Right atrium auricular region (tissue), 2 donors: ENCODE results near the gene PMEPA1. TPM values are rescaled to one million over a fixed set of nuclear protein-coding genes. Genes with fewer than 3 reads are reported as not detected.
A peak's percentile ranks its signal among the peaks of the same experiment; 100 is the strongest.

Experiments
- DNase-seq: peaks from one replicate; pipeline ENCODE4 v3.0.0-alpha.2; 2019; ENCODE audit warnings: low spot score
- H3K27ac ChIP-seq, 2 donors: fragments of 200-600 bp; sonication (generic); 1 replicate in 1 of 2; 2 replicates in 1 of 2; pipeline ENCODE4 v1.5.1; 2016 to 2019
- H3K27me3 ChIP-seq, 2 donors: fragments of 200-600 bp; sonication (generic); one replicate each; pipeline versions ENCODE4 v1.5.1 to v1.6.0; 2017 to 2019
- H3K36me3 ChIP-seq: fragments of 200-600 bp; sonication (generic); one replicate; pipeline ENCODE4 v1.5.1; 2016
- H3K4me1 ChIP-seq, 2 donors: fragments of 200-600 bp; sonication (generic); one replicate each; pipeline versions ENCODE4 v1.5.1 to v1.6.0; 2017 to 2019
- H3K4me3 ChIP-seq, 2 donors: fragments of 200-600 bp; sonication (generic); 1 replicate in 1 of 2; 2 replicates in 1 of 2; pipeline ENCODE4 v1.5.1; 2017 to 2019; ENCODE audit warnings: mild to moderate bottlenecking in 1 of 2, moderate library complexity in 1 of 2
- H3K9me3 ChIP-seq, 2 donors: fragments of 200-600 bp; sonication (generic); one replicate each; pipeline ENCODE4 v1.5.1; 2019
- total RNA-seq, 2 donors: library from RNA; depleted of rRNA; stranded (reverse); fragments of >200 nt; gene quantifications; one replicate each; pipeline ENCODE4 v1.1.0, GENCODE V29; 2016
- TF ChIP-seq, protein P1 (sequence below), 2 donors: fragments of 200-600 bp; sonication (generic); IDR thresholded peaks; one replicate each; pipeline ENCODE4 v1.5.1; 2019; ENCODE audit warnings: antibody characterized with exemption in 2 of 2

PMEPA1 gene
- total RNA-seq, 2 donors from 2014 or later, result 12.5 to 16.7 TPM

DNA sequence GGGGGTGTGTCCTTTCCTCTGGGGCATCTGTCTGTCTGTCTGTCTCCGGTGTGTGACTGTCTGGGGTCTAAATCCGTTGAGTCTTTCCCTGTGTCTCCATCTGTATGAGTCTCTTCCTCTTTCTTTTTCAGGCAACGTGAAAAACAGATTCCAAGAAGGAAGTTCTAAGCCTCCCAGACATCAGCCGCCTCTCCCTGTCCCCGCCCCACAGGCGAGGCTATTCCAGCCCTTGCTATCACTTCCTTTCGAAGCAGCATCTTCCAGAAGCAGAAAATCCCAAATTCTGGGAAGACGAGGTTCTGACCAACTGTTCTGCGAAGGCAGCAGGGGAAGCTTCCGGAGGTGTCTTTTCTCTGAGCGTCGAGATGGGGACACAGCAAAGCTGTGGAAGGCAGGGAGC is 34.0 kb downstream of the PMEPA1 start:
- no peaks in the 10 kb centered on the region for H3K36me3 ChIP-seq
- H3K27ac ChIP-seq, result no peak overlapping the region
- no peak overlapping the region for H3K4me3 ChIP-seq
- H3K27me3 ChIP-seq, result no peaks in the 10 kb centered on the region
- DNase-seq, result no peak
- H3K4me1 ChIP-seq, result peaks cover 0 to 80% of the 10 kb centered on the region in 2 donors
- H3K9me3 ChIP-seq, result no peaks in the 10 kb centered on the region
- TF ChIP-seq, protein P1, sequence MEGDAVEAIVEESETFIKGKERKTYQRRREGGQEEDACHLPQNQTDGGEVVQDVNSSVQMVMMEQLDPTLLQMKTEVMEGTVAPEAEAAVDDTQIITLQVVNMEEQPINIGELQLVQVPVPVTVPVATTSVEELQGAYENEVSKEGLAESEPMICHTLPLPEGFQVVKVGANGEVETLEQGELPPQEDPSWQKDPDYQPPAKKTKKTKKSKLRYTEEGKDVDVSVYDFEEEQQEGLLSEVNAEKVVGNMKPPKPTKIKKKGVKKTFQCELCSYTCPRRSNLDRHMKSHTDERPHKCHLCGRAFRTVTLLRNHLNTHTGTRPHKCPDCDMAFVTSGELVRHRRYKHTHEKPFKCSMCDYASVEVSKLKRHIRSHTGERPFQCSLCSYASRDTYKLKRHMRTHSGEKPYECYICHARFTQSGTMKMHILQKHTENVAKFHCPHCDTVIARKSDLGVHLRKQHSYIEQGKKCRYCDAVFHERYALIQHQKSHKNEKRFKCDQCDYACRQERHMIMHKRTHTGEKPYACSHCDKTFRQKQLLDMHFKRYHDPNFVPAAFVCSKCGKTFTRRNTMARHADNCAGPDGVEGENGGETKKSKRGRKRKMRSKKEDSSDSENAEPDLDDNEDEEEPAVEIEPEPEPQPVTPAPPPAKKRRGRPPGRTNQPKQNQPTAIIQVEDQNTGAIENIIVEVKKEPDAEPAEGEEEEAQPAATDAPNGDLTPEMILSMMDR (IDR thresholded peaks at IDR 0.05), result no peak

DNA sequence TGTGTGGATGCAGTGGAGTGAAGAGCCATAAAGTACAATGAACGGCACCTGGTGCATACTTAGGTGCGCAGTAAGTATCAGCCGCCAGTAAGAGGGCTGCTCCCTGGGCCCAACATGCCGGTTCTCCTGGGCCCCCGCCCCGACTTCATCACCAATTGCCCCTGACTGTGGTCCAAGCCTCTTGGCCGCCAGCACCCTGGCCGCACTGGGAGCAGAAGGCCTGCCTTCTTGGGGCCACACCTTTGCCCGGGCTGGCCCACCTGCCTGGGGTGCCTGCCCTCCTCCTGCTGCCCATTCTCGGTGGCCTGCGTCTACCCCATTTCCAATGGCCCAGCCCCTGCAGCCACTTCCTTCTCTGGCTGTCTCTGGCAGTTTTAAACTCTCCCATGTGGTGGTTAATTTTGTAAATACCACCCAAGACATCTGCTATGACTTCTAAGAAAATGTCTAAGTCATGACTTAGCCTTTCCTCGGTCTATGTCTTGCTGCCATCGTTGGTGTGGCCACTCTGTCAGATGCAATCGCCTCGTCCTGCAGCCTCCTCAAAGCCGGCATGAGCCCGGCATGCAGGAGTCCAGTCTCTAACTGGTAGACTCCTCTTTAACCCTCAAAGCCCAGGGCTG is 36.8 kb downstream of the PMEPA1 start:
- no peak for DNase-seq
- no peaks in the 10 kb centered on the region for H3K36me3 ChIP-seq
- no peak overlapping the region for H3K27ac ChIP-seq
- no peak overlapping the region for H3K4me3 ChIP-seq
- no peaks in the 10 kb centered on the region for H3K9me3 ChIP-seq
- TF ChIP-seq, protein P1 (IDR thresholded peaks at IDR 0.05), result no peak
- H3K4me1 ChIP-seq, result peaks cover 0 to 84% of the 10 kb centered on the region in 2 donors
- H3K27me3 ChIP-seq, result no peaks in the 10 kb centered on the region

DNA sequence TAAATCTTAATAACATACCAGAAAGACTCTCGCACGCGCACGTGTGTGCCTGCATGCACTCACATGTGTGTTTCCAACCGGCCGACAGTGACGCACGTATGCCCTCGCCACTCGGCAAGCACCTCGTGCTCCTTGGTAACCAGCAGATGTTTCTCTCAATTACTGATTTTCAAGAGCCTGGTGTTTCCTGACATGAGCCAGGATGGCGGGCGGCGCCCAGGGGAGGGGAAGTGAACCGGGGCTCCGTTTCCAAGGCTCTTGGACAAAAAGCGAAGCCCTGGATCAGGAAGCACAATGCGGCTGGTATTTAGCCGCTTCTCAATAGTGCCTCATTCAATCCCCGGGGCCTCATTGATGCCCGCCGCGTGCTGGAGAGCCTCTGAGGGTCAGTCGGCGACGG is 37.7 kb downstream of the PMEPA1 start:
- Histone ChIP-seq H3K9me3 (no peaks in the 10 kb centered on the region), H3K36me3 (no peaks in the 10 kb centered on the region), H3K4me3 (peak overlapping the region in 1 of 2 donors; percentile 18), H3K4me1 (peaks cover 0 to 79% of the 10 kb centered on the region in 2 donors), H3K27me3 (no peaks in the 10 kb centered on the region), H3K27ac (peak overlapping the region; percentile 55 to 61)
- TF ChIP-seq, protein P1 (IDR thresholded peaks at IDR 0.05), result no peak
- DNase-seq, result peak; percentile 86

DNA sequence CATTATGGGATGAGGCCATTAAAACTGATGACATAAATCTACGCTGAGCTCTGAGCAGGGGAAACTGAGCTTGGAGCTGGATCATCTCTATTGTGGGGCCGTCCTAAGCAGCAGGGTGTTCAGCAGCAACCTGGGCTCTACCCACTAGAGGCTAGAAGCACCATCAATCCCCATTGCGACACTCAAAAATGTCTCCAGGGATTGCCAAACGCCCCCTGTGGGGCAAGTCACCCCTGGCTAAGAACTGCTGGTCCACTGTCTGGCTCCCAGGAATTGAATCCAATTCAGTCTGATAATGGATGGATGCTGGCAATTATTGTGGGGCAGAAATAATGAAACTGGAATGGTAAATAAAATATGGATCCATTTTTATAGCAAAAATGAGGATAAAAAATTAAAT is 38.2 kb downstream of the PMEPA1 start:
- TF ChIP-seq, protein P1 (IDR thresholded peaks at IDR 0.05), result no peak
- peak overlapping the region in 1 of 2 donors; percentile 31 for H3K27ac ChIP-seq
- H3K36me3 ChIP-seq, result no peaks in the 10 kb centered on the region
- no peak overlapping the region for H3K4me3 ChIP-seq
- no peaks in the 10 kb centered on the region for H3K27me3 ChIP-seq
- H3K9me3 ChIP-seq, result no peaks in the 10 kb centered on the region
- peaks cover 0 to 75% of the 10 kb centered on the region in 2 donors for H3K4me1 ChIP-seq
- no peak for DNase-seq

DNA sequence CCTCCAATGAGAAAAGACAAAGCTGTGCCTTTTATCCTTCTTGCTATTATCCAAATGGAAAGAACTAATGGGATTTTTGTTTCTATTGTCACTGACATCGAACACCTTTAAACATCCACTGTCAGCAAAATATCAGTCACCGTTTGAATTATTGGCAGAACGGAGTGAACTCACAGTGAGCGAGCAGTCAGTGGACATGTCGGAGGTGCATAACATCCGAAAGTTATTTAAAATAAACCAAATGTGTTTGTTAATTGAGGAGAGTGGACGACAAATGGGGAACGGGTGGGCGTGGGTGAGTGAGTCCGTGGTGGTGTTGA is 38.8 kb downstream of the PMEPA1 start:
- TF ChIP-seq, protein P1 (IDR thresholded peaks at IDR 0.05), result no peak
- Histone ChIP-seq H3K27me3 (no peaks in the 10 kb centered on the region), H3K4me3 (no peak overlapping the region), H3K27ac (no peak overlapping the region), H3K9me3 (no peaks in the 10 kb centered on the region), H3K4me1 (peaks cover 0 to 69% of the 10 kb centered on the region in 2 donors), H3K36me3 (no peaks in the 10 kb centered on the region)
- DNase-seq, result no peak
